B cell (primary cell): ENCODE measurements around the gene RNF166.

Source experiments
- EZH2 ChIP-seq: IDR thresholded peaks from 2 replicates; pipeline ENCODE4 v1.6.1; 2012; ENCODE audit warnings: borderline replicate concordance, low read depth, mild to moderate bottlenecking, moderate library complexity, low read length; ENCODE audit not compliant: insufficient read depth, poor library complexity, severe bottlenecking
- TF ChIP-seq, protein P1 (sequence below): fragments of 200-600 bp; IDR thresholded peaks from one replicate; pipeline ENCODE4 v1.8.0; 2022; ENCODE audit warnings: antibody characterized with exemption, mild to moderate bottlenecking

DNA sequence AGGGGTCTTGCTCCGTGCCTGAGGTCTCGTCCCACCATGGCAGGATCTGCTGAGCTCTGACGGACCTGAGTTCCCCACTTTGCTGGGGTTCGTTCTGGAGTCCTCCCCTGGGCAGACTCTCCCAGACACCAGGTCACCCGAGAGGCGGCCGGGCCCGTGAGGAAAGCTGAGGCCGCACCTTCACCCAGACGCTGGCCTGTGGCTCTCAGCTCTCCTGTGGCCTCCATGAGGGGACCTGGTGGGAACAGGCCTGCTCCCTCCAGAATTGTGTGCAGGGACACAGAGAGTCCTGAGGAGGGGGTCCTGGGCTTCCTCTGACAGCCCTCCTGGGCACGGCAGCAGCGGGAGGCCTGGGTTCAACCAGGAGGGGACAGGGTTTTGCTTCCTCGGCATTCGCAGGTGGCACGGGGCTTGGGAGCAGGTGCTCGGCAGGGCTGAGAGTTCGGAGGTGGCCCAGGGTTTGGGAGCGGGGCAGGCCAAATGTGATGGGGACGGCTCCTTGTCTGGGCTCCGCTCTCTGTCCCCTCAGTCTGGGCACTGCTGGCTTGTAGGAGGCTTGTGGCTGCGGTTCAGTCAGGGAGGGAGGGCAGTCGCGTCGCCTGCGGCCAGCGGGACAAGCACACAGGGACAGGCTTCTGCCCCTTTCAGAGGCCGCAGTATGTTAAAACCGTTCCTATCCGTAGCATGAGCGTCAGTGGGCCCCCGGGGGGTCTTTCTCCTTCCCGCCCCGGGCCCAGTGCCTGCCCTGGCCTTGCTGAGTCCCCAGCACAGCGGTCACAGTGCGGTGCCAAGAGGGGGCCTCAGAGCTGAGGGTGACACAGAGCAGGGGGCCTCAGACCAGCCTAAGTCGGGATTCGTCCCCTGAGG is 11.8 kb downstream of the RNF166 start:
- TF ChIP-seq, protein P1, sequence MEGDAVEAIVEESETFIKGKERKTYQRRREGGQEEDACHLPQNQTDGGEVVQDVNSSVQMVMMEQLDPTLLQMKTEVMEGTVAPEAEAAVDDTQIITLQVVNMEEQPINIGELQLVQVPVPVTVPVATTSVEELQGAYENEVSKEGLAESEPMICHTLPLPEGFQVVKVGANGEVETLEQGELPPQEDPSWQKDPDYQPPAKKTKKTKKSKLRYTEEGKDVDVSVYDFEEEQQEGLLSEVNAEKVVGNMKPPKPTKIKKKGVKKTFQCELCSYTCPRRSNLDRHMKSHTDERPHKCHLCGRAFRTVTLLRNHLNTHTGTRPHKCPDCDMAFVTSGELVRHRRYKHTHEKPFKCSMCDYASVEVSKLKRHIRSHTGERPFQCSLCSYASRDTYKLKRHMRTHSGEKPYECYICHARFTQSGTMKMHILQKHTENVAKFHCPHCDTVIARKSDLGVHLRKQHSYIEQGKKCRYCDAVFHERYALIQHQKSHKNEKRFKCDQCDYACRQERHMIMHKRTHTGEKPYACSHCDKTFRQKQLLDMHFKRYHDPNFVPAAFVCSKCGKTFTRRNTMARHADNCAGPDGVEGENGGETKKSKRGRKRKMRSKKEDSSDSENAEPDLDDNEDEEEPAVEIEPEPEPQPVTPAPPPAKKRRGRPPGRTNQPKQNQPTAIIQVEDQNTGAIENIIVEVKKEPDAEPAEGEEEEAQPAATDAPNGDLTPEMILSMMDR: no peak
- no peak for TF ChIP-seq EZH2
